ENCODE data around the gene C4orf33. TPM values are rescaled to one million over a fixed set of nuclear protein-coding genes. Genes with fewer than 3 reads are reported as not detected.

Gene C4orf33
- polyA plus RNA-seq, 1 donor (not counting 4 experiments of a cell fraction or from before 2014, with no cell fraction given): 25.7 TPM

DNA sequence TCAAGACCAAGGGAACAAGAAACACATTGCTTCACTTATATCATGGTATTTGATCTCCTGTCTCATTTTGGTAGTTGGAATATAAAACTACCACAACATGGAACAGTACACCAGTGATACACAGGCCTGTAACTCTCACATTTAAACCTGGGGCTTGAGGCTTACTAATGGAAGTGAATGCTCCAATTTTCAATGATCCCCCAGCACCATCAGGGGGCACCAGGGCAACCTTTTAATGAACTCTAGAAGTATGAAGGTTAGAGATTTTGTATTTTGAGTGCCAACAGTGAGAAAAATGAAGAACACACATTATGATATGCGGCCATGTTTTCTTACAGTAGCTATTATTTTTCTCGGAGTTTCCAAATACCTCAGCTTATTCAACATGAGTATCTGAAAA is 50.7 kb downstream of the C4orf33 start:
- H3K27me3 ChIP-seq (ENCODE audit: control insufficient read depth, extremely low read depth, insufficient read depth, low read length): no peaks in the 10 kb centered on the region
- no peak overlapping the region for H3K4me2 ChIP-seq (ENCODE audit: control insufficient read depth, extremely low read depth, insufficient read depth, low read depth, low read length)
- no peak for TF ChIP-seq EZH2 (IDR thresholded peaks at IDR 0.05; ENCODE audit: low read length)
- TF ChIP-seq, protein P1, sequence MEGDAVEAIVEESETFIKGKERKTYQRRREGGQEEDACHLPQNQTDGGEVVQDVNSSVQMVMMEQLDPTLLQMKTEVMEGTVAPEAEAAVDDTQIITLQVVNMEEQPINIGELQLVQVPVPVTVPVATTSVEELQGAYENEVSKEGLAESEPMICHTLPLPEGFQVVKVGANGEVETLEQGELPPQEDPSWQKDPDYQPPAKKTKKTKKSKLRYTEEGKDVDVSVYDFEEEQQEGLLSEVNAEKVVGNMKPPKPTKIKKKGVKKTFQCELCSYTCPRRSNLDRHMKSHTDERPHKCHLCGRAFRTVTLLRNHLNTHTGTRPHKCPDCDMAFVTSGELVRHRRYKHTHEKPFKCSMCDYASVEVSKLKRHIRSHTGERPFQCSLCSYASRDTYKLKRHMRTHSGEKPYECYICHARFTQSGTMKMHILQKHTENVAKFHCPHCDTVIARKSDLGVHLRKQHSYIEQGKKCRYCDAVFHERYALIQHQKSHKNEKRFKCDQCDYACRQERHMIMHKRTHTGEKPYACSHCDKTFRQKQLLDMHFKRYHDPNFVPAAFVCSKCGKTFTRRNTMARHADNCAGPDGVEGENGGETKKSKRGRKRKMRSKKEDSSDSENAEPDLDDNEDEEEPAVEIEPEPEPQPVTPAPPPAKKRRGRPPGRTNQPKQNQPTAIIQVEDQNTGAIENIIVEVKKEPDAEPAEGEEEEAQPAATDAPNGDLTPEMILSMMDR (optimal IDR thresholded peaks at IDR 0.05 in 1 of 3, IDR thresholded peaks at IDR 0.05 in 1 of 3, conservative IDR thresholded peaks at IDR 0.05 in 1 of 3; ENCODE audit: extremely low read depth in 1 of 3, insufficient read depth in 2 of 3, low read length in 3 of 3): no peak
- no peaks in the 10 kb centered on the region for H3K9me3 ChIP-seq (ENCODE audit: control insufficient read depth, low read depth, low read length)
- no peaks in the 10 kb centered on the region for H3K9me1 ChIP-seq (ENCODE audit: control insufficient read depth, extremely low read depth, insufficient read depth, low read length)
- no peak overlapping the region for H3K27ac ChIP-seq (ENCODE audit: control insufficient read depth, insufficient read depth, low read length)
- no peak overlapping the region for H3K9ac ChIP-seq (ENCODE audit: control insufficient read depth, extremely low read depth, insufficient read depth, low read length)
- H3K4me1 ChIP-seq (ENCODE audit: control insufficient read depth, extremely low read depth, insufficient read depth, low read length): no peaks in the 10 kb centered on the region
- no peak for DNase-seq (ENCODE audit: low read depth, low spot score)
- no peak overlapping the region for H2AFZ ChIP-seq (ENCODE audit: control insufficient read depth, low read length)
- no peaks in the 10 kb centered on the region for H4K20me1 ChIP-seq (ENCODE audit: control insufficient read depth, extremely low read depth, insufficient read depth, low read length)
- no peaks in the 10 kb centered on the region for H3K36me3 ChIP-seq (ENCODE audit: control insufficient read depth in 2 of 2, extremely low read depth in 1 of 2, insufficient read depth in 2 of 2, low read length in 2 of 2)
- no peak overlapping the region for H3K4me3 ChIP-seq (ENCODE audit: control insufficient read depth in 2 of 3, extremely low read depth in 1 of 3, insufficient read depth in 2 of 3, low read depth in 1 of 3, low read length in 3 of 3)
- dilution Hi-C loops (cut with MboI; ENCODE audit: extremely low pct_ligation_motif_present, low sequenced_read_pairs): no loop called here
- FAIRE-seq: no peak
- no peaks in the 10 kb centered on the region for H3K79me2 ChIP-seq (ENCODE audit: control insufficient read depth, insufficient read depth, low read length)

GRCh38 chr4:129148892-129149291 is 52.9 kb downstream of the C4orf33 start:
- dilution Hi-C loops (cut with MboI; ENCODE audit: extremely low pct_ligation_motif_present, low sequenced_read_pairs): no loop called here
- Histone ChIP-seq H3K4me3 (ENCODE audit: control insufficient read depth in 2 of 3, extremely low read depth in 1 of 3, insufficient read depth in 2 of 3, low read depth in 1 of 3, low read length in 3 of 3) (no peak overlapping the region), H3K27ac (ENCODE audit: control insufficient read depth, insufficient read depth, low read length) (no peak overlapping the region), H3K9ac (ENCODE audit: control insufficient read depth, extremely low read depth, insufficient read depth, low read length) (no peak overlapping the region), H3K9me3 (ENCODE audit: control insufficient read depth, low read depth, low read length) (no peaks in the 10 kb centered on the region), H3K27me3 (ENCODE audit: control insufficient read depth, extremely low read depth, insufficient read depth, low read length) (no peaks in the 10 kb centered on the region), H3K4me2 (ENCODE audit: control insufficient read depth, extremely low read depth, insufficient read depth, low read depth, low read length) (no peak overlapping the region), H3K79me2 (ENCODE audit: control insufficient read depth, insufficient read depth, low read length) (no peaks in the 10 kb centered on the region), H4K20me1 (ENCODE audit: control insufficient read depth, extremely low read depth, insufficient read depth, low read length) (no peaks in the 10 kb centered on the region), H2AFZ (ENCODE audit: control insufficient read depth, low read length) (no peak overlapping the region), H3K4me1 (ENCODE audit: control insufficient read depth, extremely low read depth, insufficient read depth, low read length) (no peaks in the 10 kb centered on the region), H3K9me1 (ENCODE audit: control insufficient read depth, extremely low read depth, insufficient read depth, low read length) (no peaks in the 10 kb centered on the region), H3K36me3 (ENCODE audit: control insufficient read depth in 2 of 2, extremely low read depth in 1 of 2, insufficient read depth in 2 of 2, low read length in 2 of 2) (no peaks in the 10 kb centered on the region)
- TF ChIP-seq, protein P1 (optimal IDR thresholded peaks at IDR 0.05 in 1 of 3, IDR thresholded peaks at IDR 0.05 in 1 of 3, conservative IDR thresholded peaks at IDR 0.05 in 1 of 3; ENCODE audit: extremely low read depth in 1 of 3, insufficient read depth in 2 of 3, low read length in 3 of 3): no peak
- TF ChIP-seq EZH2 (IDR thresholded peaks at IDR 0.05; ENCODE audit: low read length): no peak
- FAIRE-seq (no peak), DNase-seq (ENCODE audit: low read depth, low spot score) (no peak)

All from keratinocyte (primary cell).